Breast epithelium (tissue), 4 donors: ENCODE data around the gene RAB1A. TPM values are rescaled to one million over a fixed set of nuclear protein-coding genes. Genes with fewer than 3 reads are reported as not detected.

Experiments used
- DNase-seq, 2 donors: peaks; one replicate each; pipeline ENCODE4 v3.0.0-alpha.2; 2019; ENCODE audit warnings: low spot score in 2 of 2
- H3K27ac ChIP-seq, 2 donors: fragments of 200-600 bp; sonication (generic) in 1 of 2; one replicate each; pipeline ENCODE4 v1.5.1; 2016 to 2019; ENCODE audit warnings: mild to moderate bottlenecking in 1 of 2
- H3K27me3 ChIP-seq, 2 donors: fragments of 200-600 bp; sonication (generic) in 1 of 2; one replicate each; pipeline versions ENCODE4 v1.5.1 to v1.6.0; 2017 to 2019; ENCODE audit warnings: control low read depth in 1 of 2, mild to moderate bottlenecking in 1 of 2
- H3K36me3 ChIP-seq: fragments of 200-600 bp; one replicate; pipeline ENCODE4 v1.5.1; 2019
- H3K4me1 ChIP-seq, 2 donors: fragments of 200-600 bp; sonication (generic); one replicate each; pipeline ENCODE4 v1.5.1; 2016 to 2019; ENCODE audit warnings: control low read depth in 1 of 2
- H3K4me3 ChIP-seq, 3 donors: fragments of 200-600 bp; sonication (generic); 1 replicate in 2 of 3; 2 replicates in 1 of 3; pipeline ENCODE4 v1.5.1; 2016 to 2019; ENCODE audit warnings: mild to moderate bottlenecking in 3 of 3, moderate library complexity in 2 of 3
- H3K9me3 ChIP-seq, 2 donors: fragments of 200-600 bp; sonication (generic) in 1 of 2; one replicate each; pipeline ENCODE4 v1.5.1; 2016 to 2019; ENCODE audit warnings: control low read depth in 1 of 2
- CTCF ChIP-seq, 3 donors: fragments of 450-650 bp; IDR thresholded peaks; one replicate each; pipeline ENCODE4 v1.5.1; 2016 to 2017; ENCODE audit warnings: antibody characterized with exemption in 3 of 3, mild to moderate bottlenecking in 3 of 3, moderate library complexity in 3 of 3
- POLR2A ChIP-seq: fragments of 450-650 bp; IDR thresholded peaks from one replicate; pipeline ENCODE4 v1.6.1; 2016; ENCODE audit warnings: antibody characterized with exemption, mild to moderate bottlenecking, moderate library complexity
- POLR2AphosphoS5 ChIP-seq, 3 donors: sonication (generic); formaldehyde crosslinking; IDR thresholded peaks; one replicate each; pipeline ENCODE4 v1.6.1; 2017; ENCODE audit warnings: antibody characterized with exemption in 3 of 3
- intact Hi-C: fragments of 100-400 bp; cut with DNase I; formaldehyde crosslinking; loops from one replicate; pipeline ENCODE4 v1.15.1; 2023; ENCODE audit warnings: low total_unique reads
- total RNA-seq, 3 donors: library from RNA; depleted of rRNA; stranded (reverse); fragments of >200 nt; gene quantifications; one replicate each; pipeline ENCODE4 v1.1.0, GENCODE V29; 2016

The RAB1A gene
- total RNA-seq, 3 donors from 2014 or later = 86.1 to 107 (median 89.5) TPM

- Histone ChIP-seq H3K9me3 (no peaks in the 10 kb centered on the region), H3K27me3 (no peaks in the 10 kb centered on the region), H3K27ac (peak overlapping the region; percentile 82 to 84), H3K36me3 (no peaks in the 10 kb centered on the region), H3K4me1 (peaks cover 0 to 13% of the 10 kb centered on the region in 2 donors), H3K4me3 (no peak overlapping the region)
- TF ChIP-seq POLR2AphosphoS5 (IDR thresholded peaks at IDR 0.05) (no peak), POLR2A (no peak), CTCF (IDR thresholded peaks at IDR 0.05) (no peak)
- peak in 1 of 2 donors; percentile 87 for DNase-seq
- intact Hi-C loops = no loop called here
Observed at GRCh38 chr2:65061910-65062339, 68.0 kb downstream of the RAB1A start.

- no peak overlapping the region for H3K4me3 ChIP-seq
- H3K27me3 ChIP-seq = no peaks in the 10 kb centered on the region
- peaks cover 0 to 13% of the 10 kb centered on the region in 2 donors for H3K4me1 ChIP-seq
- no peak for DNase-seq
- TF ChIP-seq POLR2A = no peak
- no peak for TF ChIP-seq CTCF (IDR thresholded peaks at IDR 0.05)
- TF ChIP-seq POLR2AphosphoS5 (IDR thresholded peaks at IDR 0.05) = no peak
- intact Hi-C loops = no loop called here
- H3K9me3 ChIP-seq = no peaks in the 10 kb centered on the region
- no peaks in the 10 kb centered on the region for H3K36me3 ChIP-seq
- peak overlapping the region; percentile 82 to 84 for H3K27ac ChIP-seq
Observed at GRCh38 chr2:65061146-65061909, 68.6 kb downstream of the RAB1A start.

- no peak for DNase-seq
- no peaks in the 10 kb centered on the region for H3K9me3 ChIP-seq
- no peak overlapping the region for H3K4me3 ChIP-seq
- H3K27ac ChIP-seq = peak overlapping the region; percentile 66 to 89
- no peaks in the 10 kb centered on the region for H3K27me3 ChIP-seq
- no peaks in the 10 kb centered on the region for H3K36me3 ChIP-seq
- intact Hi-C loops = no loop called here
- TF ChIP-seq POLR2AphosphoS5 (IDR thresholded peaks at IDR 0.05) (peak in 1 of 3 donors; percentile 44), CTCF (IDR thresholded peaks at IDR 0.05) (no peak)
- peaks cover 0 to 13% of the 10 kb centered on the region in 2 donors for H3K4me1 ChIP-seq
Observed at GRCh38 chr2:65059071-65059470, 70.8 kb downstream of the RAB1A start.

- peaks cover 0 to 13% of the 10 kb centered on the region in 2 donors for H3K4me1 ChIP-seq
- peak overlapping the region; percentile 69 to 94 (median 87) for H3K4me3 ChIP-seq
- H3K9me3 ChIP-seq = no peaks in the 10 kb centered on the region
- intact Hi-C loops = loop anchor here (2.0 kb wide), 1 partner anchor 69 kb away; no protein-coding TSS in a partner anchor
- H3K27ac ChIP-seq = peak overlapping the region; percentile 89 to 90
- DNase-seq = no peak
- H3K36me3 ChIP-seq = no peaks in the 10 kb centered on the region
- no peaks in the 10 kb centered on the region for H3K27me3 ChIP-seq
- TF ChIP-seq POLR2A = no peak
- TF ChIP-seq CTCF (IDR thresholded peaks at IDR 0.05) = no peak
- TF ChIP-seq POLR2AphosphoS5 (IDR thresholded peaks at IDR 0.05) = peak in 1 of 3 donors; percentile 25
Observed at GRCh38 chr2:65057391-65058052, 72.4 kb downstream of the RAB1A start.

- Histone ChIP-seq H3K27ac (peak overlapping the region; percentile 89 to 90), H3K36me3 (no peaks in the 10 kb centered on the region), H3K4me1 (peaks cover 0 to 13% of the 10 kb centered on the region in 2 donors), H3K27me3 (no peaks in the 10 kb centered on the region), H3K9me3 (no peaks in the 10 kb centered on the region), H3K4me3 (peak overlapping the region; percentile 69 to 94 (median 87))
- intact Hi-C loops = loop anchor here (2.0 kb wide), 1 partner anchor 70 kb away; no protein-coding TSS in a partner anchor
- no peak for DNase-seq
- TF ChIP-seq POLR2AphosphoS5 (IDR thresholded peaks at IDR 0.05) = no peak
- no peak for TF ChIP-seq POLR2A
Observed at GRCh38 chr2:65057054-65057375, 72.9 kb downstream of the RAB1A start.
